CD4-positive, alpha-beta T cell (primary cell): ENCODE data around the gene MOB1A. TPM values are rescaled to one million over a fixed set of nuclear protein-coding genes. Genes with fewer than 3 reads are reported as not detected.

Experiments
- ATAC-seq: fragments of 200-7000 bp; cut with Tn5 transposase; one replicate; pipeline ENCODE4 v1.10.0; 2022; ENCODE audit warnings: mild to moderate bottlenecking; ENCODE audit not compliant: poor library complexity
- CTCF ChIA-PET: fragments of 350-600 bp; sonication (Branson Sonifier 250); formaldehyde crosslinking; loops from one replicate; lab custom pipeline; 2021; ENCODE audit warnings: antibody characterized with exemption, inconsistent platforms; lab: Charles Lee
- POLR2A ChIA-PET: fragments of 350-600 bp; sonication (Branson Sonifier 250); formaldehyde crosslinking; loops from one replicate; lab custom pipeline; 2021; ENCODE audit warnings: antibody characterized with exemption, inconsistent platforms; lab: Charles Lee
- DNase-seq, 14 experiments: peaks; one replicate each; pipeline ENCODE4 v3.0.0-alpha.2; 2013 to 2020; ENCODE audit warnings: mixed read lengths in 2 of 14
- H3K27ac ChIP-seq, 2 donors: one replicate each; pipeline versions ENCODE4 v1.5.1 to v1.7.0; 2013; ENCODE audit warnings: low read length in 2 of 2, low read depth in 1 of 2, mild to moderate bottlenecking in 1 of 2
- H3K27me3 ChIP-seq, 2 experiments: 1 replicate in 1 of 2; 2 replicates in 1 of 2; pipeline versions ENCODE4 v1.6.1 to v1.7.0; 2013; ENCODE audit warnings: low read length in 2 of 2, control low read depth in 1 of 2, mild to moderate bottlenecking in 1 of 2, moderate library complexity in 1 of 2; ENCODE audit not compliant: insufficient read depth in 2 of 2, control insufficient read depth in 1 of 2
- H3K36me3 ChIP-seq: one replicate; pipeline ENCODE4 v1.6.1; 2013; ENCODE audit warnings: low read length, control low read depth; ENCODE audit not compliant: insufficient read depth
- H3K4me1 ChIP-seq: one replicate; pipeline ENCODE4 v1.6.1; 2013; ENCODE audit warnings: low read length, control low read depth; ENCODE audit not compliant: insufficient read depth
- H3K4me3 ChIP-seq: one replicate; pipeline ENCODE4 v1.5.1; 2013; ENCODE audit warnings: mild to moderate bottlenecking, low read length, moderate library complexity
- H3K9me3 ChIP-seq, 2 experiments: 1 replicate in 1 of 2; 2 replicates in 1 of 2; pipeline versions ENCODE4 v1.6.1 to v1.7.0; 2013; ENCODE audit warnings: low read length in 2 of 2, mild to moderate bottlenecking in 2 of 2, control low read depth in 1 of 2, moderate library complexity in 1 of 2; ENCODE audit not compliant: control insufficient read depth in 1 of 2, insufficient read depth in 1 of 2
- H3K27ac Mint-ChIP-seq: one replicate; pipeline ENCODE4 v1.8.0; 2020; ENCODE audit warnings: mixed read lengths
- H3K27me3 Mint-ChIP-seq: one replicate; pipeline ENCODE4 v1.8.0; 2021; ENCODE audit warnings: mixed read lengths
- H3K36me3 Mint-ChIP-seq: one replicate; pipeline ENCODE4 v1.8.0; 2021; ENCODE audit warnings: low read depth, mixed read lengths
- H3K4me1 Mint-ChIP-seq: one replicate; pipeline ENCODE4 v1.8.0; 2021; ENCODE audit warnings: low read depth, mixed read lengths
- H3K4me3 Mint-ChIP-seq: one replicate; pipeline ENCODE4 v1.8.0; 2020; ENCODE audit warnings: mild to moderate bottlenecking, mixed read lengths
- H3K9me3 Mint-ChIP-seq: one replicate; pipeline ENCODE4 v1.8.0; 2020; ENCODE audit warnings: mixed read lengths
- intact Hi-C, 2 experiments: fragments of 100-400 bp; cut with DNase I in 1 of 2; cut with micrococcal nuclease in 1 of 2; formaldehyde crosslinking; loops; one replicate each; pipeline versions ENCODE4 v1.15.1 to v1.9.0; 2023 to 2025; cut with DNase I, micrococcal nuclease
- total RNA-seq, 174 experiments: library from RNA in 2 of 174; stranded (reverse) in 2 of 174; gene quantifications; one replicate each; pipeline ENCODE4 v1.2.3 and lab custom pipeline; 2021 to 2026
- TF ChIP-seq, protein P1 (sequence below): fragments of 200-600 bp; IDR thresholded peaks from one replicate; pipeline ENCODE4 v1.8.0; 2022; ENCODE audit warnings: antibody characterized with exemption, mild to moderate bottlenecking

Gene MOB1A
- total RNA-seq, 2 experiments from 2014 or later, result 150 to 159 TPM

DNA sequence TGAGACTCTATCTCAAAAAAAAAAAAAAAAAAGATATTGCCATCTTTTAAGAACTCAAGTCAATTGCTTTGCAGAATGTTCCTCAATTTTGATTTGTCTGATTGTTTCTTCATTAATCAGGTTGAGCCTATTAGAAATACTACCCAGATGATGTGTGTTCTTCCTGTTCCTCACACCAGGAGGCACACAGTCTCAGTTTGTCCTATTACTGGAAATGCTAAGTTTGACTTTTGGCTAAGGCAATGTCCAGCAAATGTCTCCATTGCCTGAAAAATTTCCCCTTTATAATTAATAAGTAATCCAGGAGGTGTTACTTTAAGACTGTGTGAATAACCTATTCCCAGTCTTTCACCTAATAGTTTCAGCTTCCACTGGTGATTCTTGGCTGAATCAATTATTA is 59.3 kb downstream of the MOB1A start:
- no peaks in the 10 kb centered on the region for H3K9me3 Mint-ChIP-seq
- ATAC-seq, result no peak
- CTCF ChIA-PET, result interaction anchor here (2.7 to 2.9 kb wide), 2 partner anchors 29 to 59 kb away, joined by 11 to 14 read pairs; partner anchors contain the start of genes BOLA3 and MOB1A

DNA sequence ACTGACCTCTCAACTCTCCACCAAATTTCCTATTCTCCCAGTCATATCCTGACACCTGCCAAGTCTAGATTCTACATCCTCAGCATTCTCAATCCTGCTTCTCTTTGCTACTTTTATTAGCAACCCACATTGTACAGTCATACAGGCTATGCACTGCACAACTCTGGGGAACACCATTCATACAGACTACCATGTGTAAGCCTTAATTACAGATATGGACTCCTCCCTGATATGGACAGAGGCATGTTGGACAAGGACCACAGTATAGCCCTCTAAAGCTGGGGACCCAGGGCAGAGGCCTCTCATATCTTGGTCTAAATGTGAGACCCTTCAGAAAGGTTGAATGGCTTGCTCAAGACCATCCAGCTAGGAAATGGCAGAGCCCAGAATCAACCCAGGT is 67.3 kb downstream of the MOB1A start:
- Mint-ChIP-seq H3K36me3 (no peaks in the 10 kb centered on the region), H3K4me3 (no peak overlapping the region), H3K27ac (no peak overlapping the region), H3K9me3 (no peaks in the 10 kb centered on the region), H3K4me1 (no peaks in the 10 kb centered on the region), H3K27me3 (no peaks in the 10 kb centered on the region)
- TF ChIP-seq, protein P1, sequence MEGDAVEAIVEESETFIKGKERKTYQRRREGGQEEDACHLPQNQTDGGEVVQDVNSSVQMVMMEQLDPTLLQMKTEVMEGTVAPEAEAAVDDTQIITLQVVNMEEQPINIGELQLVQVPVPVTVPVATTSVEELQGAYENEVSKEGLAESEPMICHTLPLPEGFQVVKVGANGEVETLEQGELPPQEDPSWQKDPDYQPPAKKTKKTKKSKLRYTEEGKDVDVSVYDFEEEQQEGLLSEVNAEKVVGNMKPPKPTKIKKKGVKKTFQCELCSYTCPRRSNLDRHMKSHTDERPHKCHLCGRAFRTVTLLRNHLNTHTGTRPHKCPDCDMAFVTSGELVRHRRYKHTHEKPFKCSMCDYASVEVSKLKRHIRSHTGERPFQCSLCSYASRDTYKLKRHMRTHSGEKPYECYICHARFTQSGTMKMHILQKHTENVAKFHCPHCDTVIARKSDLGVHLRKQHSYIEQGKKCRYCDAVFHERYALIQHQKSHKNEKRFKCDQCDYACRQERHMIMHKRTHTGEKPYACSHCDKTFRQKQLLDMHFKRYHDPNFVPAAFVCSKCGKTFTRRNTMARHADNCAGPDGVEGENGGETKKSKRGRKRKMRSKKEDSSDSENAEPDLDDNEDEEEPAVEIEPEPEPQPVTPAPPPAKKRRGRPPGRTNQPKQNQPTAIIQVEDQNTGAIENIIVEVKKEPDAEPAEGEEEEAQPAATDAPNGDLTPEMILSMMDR, result no peak
- no peak overlapping the region for H3K27ac ChIP-seq
- no peak for ATAC-seq
- DNase-seq, result no peak
- no peaks in the 10 kb centered on the region for H3K36me3 ChIP-seq
- intact Hi-C loops, result no loop called here
- POLR2A ChIA-PET, result interaction anchor here (0.6 kb wide), 1 partner anchor 151 kb away, joined by 4 read pairs; no protein-coding TSS in a partner anchor
- no peaks in the 10 kb centered on the region for H3K9me3 ChIP-seq
- H3K4me1 ChIP-seq, result no peaks in the 10 kb centered on the region
- no peak overlapping the region for H3K4me3 ChIP-seq
- CTCF ChIA-PET, result no interaction called here
- H3K27me3 ChIP-seq, result no peaks in the 10 kb centered on the region

More for the DNA sequence above, 59.3 kb downstream of the MOB1A start:
- Histone ChIP-seq H3K4me3 (no peak overlapping the region), H3K36me3 (no peaks in the 10 kb centered on the region), H3K4me1 (peaks cover 10% of the 10 kb centered on the region), H3K27ac (no peak overlapping the region), H3K27me3 (no peaks in the 10 kb centered on the region), H3K9me3 (peaks cover 6 to 21% of the 10 kb centered on the region in 2 experiments)
- Mint-ChIP-seq H3K4me3 (peak overlapping the region; percentile 90), H3K27ac (no peak overlapping the region), H3K36me3 (peaks cover 7% of the 10 kb centered on the region), H3K27me3 (no peaks in the 10 kb centered on the region), H3K4me1 (peaks cover 11% of the 10 kb centered on the region)
- DNase-seq, result no peak
- POLR2A ChIA-PET, result interaction anchor here (2.4 to 3.1 kb wide), 2 partner anchors 28 to 59 kb away, joined by 22 to 23 read pairs; partner anchors contain the start of genes BOLA3 and MOB1A
- intact Hi-C loops, result loop anchor here in 1 of 2 experiments (5.0 kb wide), 1 partner anchor 192 kb away; the partner anchor contains the start of gene DGUOK
- TF ChIP-seq, protein P1, result no peak

DNA sequence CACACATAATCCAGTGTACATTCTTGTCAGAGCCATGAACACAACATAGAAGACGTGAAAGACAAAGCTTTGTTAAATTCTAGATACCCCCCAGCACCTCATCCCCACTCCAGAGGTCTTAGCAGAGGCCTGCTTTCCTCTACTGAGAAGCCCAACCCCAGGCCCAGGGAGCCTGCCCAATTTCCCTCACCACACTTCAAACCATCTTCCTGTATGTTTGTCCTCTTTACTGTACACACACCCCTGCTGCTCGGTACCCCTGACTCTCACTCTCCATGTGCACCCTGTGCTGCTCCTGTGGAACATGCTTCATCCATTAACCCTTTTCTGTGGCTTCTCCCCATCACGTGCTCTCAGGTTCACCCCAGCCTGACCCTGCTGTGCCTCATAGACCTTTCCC is 68.1 kb downstream of the MOB1A start:
- H3K9me3 Mint-ChIP-seq, result no peaks in the 10 kb centered on the region
- no peaks in the 10 kb centered on the region for H3K27me3 Mint-ChIP-seq
- Histone ChIP-seq H3K4me1 (no peaks in the 10 kb centered on the region), H3K9me3 (no peaks in the 10 kb centered on the region), H3K27ac (no peak overlapping the region), H3K27me3 (no peaks in the 10 kb centered on the region), H3K36me3 (no peaks in the 10 kb centered on the region), H3K4me3 (no peak overlapping the region)
- TF ChIP-seq, protein P1, result no peak
- H3K36me3 Mint-ChIP-seq, result no peaks in the 10 kb centered on the region
- POLR2A ChIA-PET, result no interaction called here
- CTCF ChIA-PET, result no interaction called here
- ATAC-seq, result no peak
- no peak for DNase-seq
- H3K4me1 Mint-ChIP-seq, result no peaks in the 10 kb centered on the region
- H3K4me3 Mint-ChIP-seq, result no peak overlapping the region
- no peak overlapping the region for H3K27ac Mint-ChIP-seq
- intact Hi-C loops, result no loop called here
